ENCODE results near the gene GOLGA6L10. TPM values are rescaled to one million over a fixed set of nuclear protein-coding genes. Genes with fewer than 3 reads are reported as not detected.
"Not testable (repeated sequence)": the region's sequence is repeated elsewhere in the genome, so short reads cannot be mapped to it uniquely, and the experiment has no call there.

The GOLGA6L10 gene
- total RNA-seq, 1 donor from 2014 or later: 0.30 TPM

- not testable (repeated sequence) for H3K36me3 ChIP-seq (ENCODE audit: insufficient read depth, low read length); H3K27ac Mint-ChIP-seq (ENCODE audit: unreplicated experiment); H3K4me2 ChIP-seq (ENCODE audit: low read length); H3K4me3 Mint-ChIP-seq (ENCODE audit: unreplicated experiment); H3K9ac ChIP-seq (ENCODE audit: low read length); H3K79me2 ChIP-seq (ENCODE audit: insufficient read depth, low read length); DNase-seq (ENCODE audit: low read depth); H3K4me1 ChIP-seq (ENCODE audit: insufficient read depth, low read length); H2AFZ ChIP-seq (ENCODE audit: low read depth, low read length); H3K9me3 Mint-ChIP-seq (ENCODE audit: unreplicated experiment); H3K4me1 Mint-ChIP-seq (ENCODE audit: low read depth, unreplicated experiment); FAIRE-seq; H3K27me3 Mint-ChIP-seq (ENCODE audit: low read depth, unreplicated experiment); H3K36me3 Mint-ChIP-seq (ENCODE audit: low read depth, unreplicated experiment); H3K4me3 ChIP-seq (ENCODE audit: insufficient read depth, low read depth, low read length); H3K27ac ChIP-seq (ENCODE audit: low read depth, low read length); H3K9me3 ChIP-seq (ENCODE audit: insufficient read depth, low read depth, low read length); H3K27me3 ChIP-seq (ENCODE audit: insufficient read depth, low read length)
- peaks cover 16% of the 10 kb centered on the region for H4K20me1 ChIP-seq (ENCODE audit: insufficient read depth, low read length)
These were observed 30.3 kb upstream of the GOLGA6L10 start for GRCh38 chr15:82379552-82379951.

GRCh38 chr15:82373661-82374060 is 24.4 kb upstream of the GOLGA6L10 start:
- H3K27ac Mint-ChIP-seq (ENCODE audit: unreplicated experiment): peak overlapping the region; percentile 67
- H3K36me3 Mint-ChIP-seq (ENCODE audit: low read depth, unreplicated experiment): not testable (repeated sequence)

GRCh38 chr15:82371656-82372055 is 22.4 kb upstream of the GOLGA6L10 start:
- Histone ChIP-seq H3K27me3 (ENCODE audit: insufficient read depth, low read length) (no peaks in the 10 kb centered on the region), H3K4me2 (ENCODE audit: low read length) (no peak overlapping the region), H3K9ac (ENCODE audit: low read length) (no peak overlapping the region), H3K9me3 (ENCODE audit: insufficient read depth, low read depth, low read length) (no peaks in the 10 kb centered on the region), H3K36me3 (ENCODE audit: insufficient read depth, low read length) (no peaks in the 10 kb centered on the region), H3K4me1 (ENCODE audit: insufficient read depth, low read length) (no peaks in the 10 kb centered on the region), H3K4me3 (ENCODE audit: insufficient read depth, low read depth, low read length) (no peak overlapping the region), H4K20me1 (ENCODE audit: insufficient read depth, low read length) (no peaks in the 10 kb centered on the region), H3K79me2 (ENCODE audit: insufficient read depth, low read length) (peaks cover 7% of the 10 kb centered on the region), H2AFZ (ENCODE audit: low read depth, low read length) (no peak overlapping the region), H3K27ac (ENCODE audit: low read depth, low read length) (no peak overlapping the region)
- no peaks in the 10 kb centered on the region for H3K27me3 Mint-ChIP-seq (ENCODE audit: low read depth, unreplicated experiment)
- no peak overlapping the region for H3K27ac Mint-ChIP-seq (ENCODE audit: unreplicated experiment)
- H3K4me1 Mint-ChIP-seq (ENCODE audit: low read depth, unreplicated experiment): peaks cover 12% of the 10 kb centered on the region
- H3K9me3 Mint-ChIP-seq (ENCODE audit: unreplicated experiment): peaks cover 10% of the 10 kb centered on the region
- no peak for TF ChIP-seq CTCF (IDR thresholded peaks at IDR 0.05; ENCODE audit: insufficient read depth, low read depth, low read length)
- no peak for TF ChIP-seq EZH2 (IDR thresholded peaks at IDR 0.05; ENCODE audit: insufficient read depth, low read length)
- no peak overlapping the region for H3K4me3 Mint-ChIP-seq (ENCODE audit: unreplicated experiment)
- peaks cover 6% of the 10 kb centered on the region for H3K36me3 Mint-ChIP-seq (ENCODE audit: low read depth, unreplicated experiment)
- FAIRE-seq (no peak), DNase-seq (ENCODE audit: low read depth) (no peak)

More at GRCh38 chr15:82373661-82374060, 24.4 kb upstream of the GOLGA6L10 start:
- H3K27ac ChIP-seq (ENCODE audit: low read depth, low read length); H3K9ac ChIP-seq (ENCODE audit: low read length); H3K27me3 ChIP-seq (ENCODE audit: insufficient read depth, low read length); H3K9me3 ChIP-seq (ENCODE audit: insufficient read depth, low read depth, low read length); H3K27me3 Mint-ChIP-seq (ENCODE audit: low read depth, unreplicated experiment); H3K4me2 ChIP-seq (ENCODE audit: low read length); H3K4me1 ChIP-seq (ENCODE audit: insufficient read depth, low read length); FAIRE-seq; H2AFZ ChIP-seq (ENCODE audit: low read depth, low read length); H3K36me3 ChIP-seq (ENCODE audit: insufficient read depth, low read length); H3K79me2 ChIP-seq (ENCODE audit: insufficient read depth, low read length); H4K20me1 ChIP-seq (ENCODE audit: insufficient read depth, low read length); H3K4me3 ChIP-seq (ENCODE audit: insufficient read depth, low read depth, low read length); H3K4me3 Mint-ChIP-seq (ENCODE audit: unreplicated experiment): not testable (repeated sequence)
- Mint-ChIP-seq H3K9me3 (ENCODE audit: unreplicated experiment) (peaks cover 10% of the 10 kb centered on the region), H3K4me1 (ENCODE audit: low read depth, unreplicated experiment) (peaks cover 12% of the 10 kb centered on the region)
- peak; percentile 39 for DNase-seq (ENCODE audit: low read depth)

- H3K79me2 ChIP-seq (ENCODE audit: insufficient read depth, low read length); H3K9ac ChIP-seq (ENCODE audit: low read length); H3K27ac Mint-ChIP-seq (ENCODE audit: unreplicated experiment); H3K36me3 Mint-ChIP-seq (ENCODE audit: low read depth, unreplicated experiment); H2AFZ ChIP-seq (ENCODE audit: low read depth, low read length); H3K27me3 Mint-ChIP-seq (ENCODE audit: low read depth, unreplicated experiment); H3K36me3 ChIP-seq (ENCODE audit: insufficient read depth, low read length); H4K20me1 ChIP-seq (ENCODE audit: insufficient read depth, low read length); FAIRE-seq; H3K4me1 Mint-ChIP-seq (ENCODE audit: low read depth, unreplicated experiment); H3K27ac ChIP-seq (ENCODE audit: low read depth, low read length); H3K4me2 ChIP-seq (ENCODE audit: low read length); H3K27me3 ChIP-seq (ENCODE audit: insufficient read depth, low read length); H3K9me3 ChIP-seq (ENCODE audit: insufficient read depth, low read depth, low read length); H3K9me3 Mint-ChIP-seq (ENCODE audit: unreplicated experiment); H3K4me1 ChIP-seq (ENCODE audit: insufficient read depth, low read length); H3K4me3 ChIP-seq (ENCODE audit: insufficient read depth, low read depth, low read length); H3K4me3 Mint-ChIP-seq (ENCODE audit: unreplicated experiment): not testable (repeated sequence)
- DNase-seq (ENCODE audit: low read depth): peak; percentile 18
These were observed 18.5 kb upstream of the GOLGA6L10 start for GRCh38 chr15:82367790-82368189.

GRCh38 chr15:82365692-82366323 is 16.5 kb upstream of the GOLGA6L10 start:
- not testable (repeated sequence) for H3K9me3 Mint-ChIP-seq (ENCODE audit: unreplicated experiment); H3K4me1 ChIP-seq (ENCODE audit: insufficient read depth, low read length); H3K27ac Mint-ChIP-seq (ENCODE audit: unreplicated experiment); H3K9me3 ChIP-seq (ENCODE audit: insufficient read depth, low read depth, low read length); H4K20me1 ChIP-seq (ENCODE audit: insufficient read depth, low read length); H3K36me3 ChIP-seq (ENCODE audit: insufficient read depth, low read length); H3K27me3 Mint-ChIP-seq (ENCODE audit: low read depth, unreplicated experiment); H2AFZ ChIP-seq (ENCODE audit: low read depth, low read length); H3K27me3 ChIP-seq (ENCODE audit: insufficient read depth, low read length); H3K9ac ChIP-seq (ENCODE audit: low read length); H3K4me3 ChIP-seq (ENCODE audit: insufficient read depth, low read depth, low read length); H3K4me3 Mint-ChIP-seq (ENCODE audit: unreplicated experiment); H3K4me1 Mint-ChIP-seq (ENCODE audit: low read depth, unreplicated experiment); H3K36me3 Mint-ChIP-seq (ENCODE audit: low read depth, unreplicated experiment); H3K4me2 ChIP-seq (ENCODE audit: low read length); FAIRE-seq; DNase-seq (ENCODE audit: low read depth); H3K27ac ChIP-seq (ENCODE audit: low read depth, low read length); H3K79me2 ChIP-seq (ENCODE audit: insufficient read depth, low read length)

Measured in astrocyte (in vitro differentiated cells and primary cell).